ENCODE results near the gene KAZN.

The KAZN gene

GRCh38 chr1:15102646-15103045 lies 504.2 kb downstream of the KAZN start:
- no peak for DNase-seq

GRCh38 chr1:15103211-15103610 lies 504.7 kb downstream of the KAZN start:
- DNase-seq = no peak

GRCh38 chr1:15103906-15104305 lies 505.4 kb downstream of the KAZN start:
- no peak for DNase-seq

GRCh38 chr1:15104768-15105167 lies 506.3 kb downstream of the KAZN start:
- no peak for DNase-seq

GRCh38 chr1:15106608-15107007 lies 508.1 kb downstream of the KAZN start:
- DNase-seq = no peak

DNA sequence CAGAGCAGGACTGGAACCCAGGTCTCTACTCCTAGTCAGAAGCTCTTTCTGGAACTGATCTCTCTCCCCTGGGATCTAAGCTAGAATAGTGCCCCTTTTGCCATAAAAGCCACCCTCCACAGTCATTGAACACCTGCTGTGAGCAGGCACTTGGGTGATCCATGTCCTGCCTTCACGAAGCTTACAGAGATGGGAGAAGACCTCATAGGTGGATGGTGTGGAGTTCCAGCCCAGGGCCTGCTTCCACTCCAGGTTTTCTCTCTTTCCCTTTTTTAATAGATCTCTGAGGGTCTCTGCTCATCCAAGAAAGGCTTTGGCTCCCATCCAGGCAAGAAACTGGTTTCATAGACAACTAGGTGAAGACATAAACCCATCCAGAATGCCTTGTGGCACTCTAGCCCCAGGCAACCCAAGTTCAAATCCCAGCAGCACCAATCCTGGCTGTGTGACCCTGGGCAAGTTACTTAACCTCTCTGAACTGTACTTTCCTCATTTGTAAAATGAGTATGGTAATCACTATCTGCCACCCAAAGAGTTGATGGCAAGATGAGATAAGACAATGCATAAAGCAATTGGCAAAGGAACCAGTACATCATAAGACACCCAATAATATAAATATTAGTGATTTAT lies 508.7 kb downstream of the KAZN start:
- DNase-seq = no peak

- no peak for DNase-seq
Measured at GRCh38 chr1:15107911-15108310, 509.4 kb downstream of the KAZN start.

DNA sequence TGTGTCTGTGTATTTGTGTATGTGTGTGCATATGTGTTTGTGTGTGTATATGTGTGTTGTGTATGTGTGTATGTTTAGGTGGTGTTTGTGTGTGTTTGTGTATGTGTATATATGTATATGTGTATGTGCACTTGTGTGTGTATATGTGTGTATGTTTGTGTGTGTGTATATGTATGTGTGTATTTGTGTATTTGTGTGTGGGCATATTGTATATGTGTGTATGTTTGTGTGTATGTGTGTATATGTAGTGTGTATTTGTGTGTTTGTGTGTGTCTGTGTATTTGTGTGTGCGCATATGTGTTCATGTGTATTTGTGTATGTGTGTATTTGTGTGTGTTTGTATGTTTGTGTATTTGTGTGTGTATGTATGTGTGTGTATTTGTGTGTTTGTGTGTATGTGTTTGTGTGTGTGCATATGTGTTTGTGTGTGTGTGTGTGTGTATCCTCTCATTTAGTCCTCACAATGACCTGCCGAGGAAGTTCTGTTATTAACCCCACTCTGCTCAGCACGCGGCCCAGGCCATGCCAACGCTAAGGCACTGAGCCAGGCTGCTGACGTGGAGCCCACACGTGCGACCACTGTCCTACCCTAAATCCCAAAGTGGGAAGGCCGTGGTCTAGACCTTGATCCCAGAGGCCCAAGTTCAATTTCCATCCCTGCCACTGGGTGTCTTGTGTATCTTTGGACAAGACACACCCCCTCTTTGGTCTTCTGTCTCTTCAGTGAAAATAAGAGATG lies 511.8 kb downstream of the KAZN start:
- no peak for DNase-seq

DNA sequence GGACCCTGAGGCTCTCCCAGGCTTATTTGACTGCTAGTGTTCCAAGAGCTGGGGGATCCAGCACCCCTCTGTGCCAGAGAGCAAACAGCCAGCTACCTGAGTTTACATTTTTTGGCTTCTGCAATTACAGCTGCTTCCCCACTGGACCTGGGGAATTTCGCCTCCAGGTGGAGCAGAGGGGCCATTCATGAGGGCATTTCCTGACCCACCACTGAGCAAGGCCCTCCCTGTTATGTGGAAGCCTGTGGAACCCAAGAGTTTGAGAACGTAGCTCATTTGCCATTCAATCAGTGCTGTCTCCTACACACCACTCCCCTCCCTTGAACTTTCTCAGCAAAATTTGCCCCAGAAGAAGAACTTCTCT lies 512.4 kb downstream of the KAZN start:
- no peak for DNase-seq

DNA sequence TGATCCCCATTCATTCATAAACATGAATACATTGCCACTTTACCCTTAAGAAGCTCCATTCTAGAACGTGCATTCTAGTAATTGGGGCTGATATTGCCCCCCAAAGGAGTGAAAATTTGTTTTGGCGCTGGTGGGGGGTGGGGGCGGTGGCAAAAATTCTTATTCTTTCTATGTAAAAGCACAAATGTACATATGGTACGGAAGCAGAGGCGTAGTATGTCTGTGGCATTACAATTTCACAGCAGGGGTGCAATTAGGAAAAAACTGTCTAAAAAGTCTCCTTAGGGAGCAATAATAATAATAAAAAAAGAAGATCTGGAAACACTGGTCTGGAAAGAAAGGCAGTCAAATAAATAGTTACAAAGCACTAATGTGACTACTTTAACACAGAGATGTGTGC lies 514.7 kb downstream of the KAZN start:
- DNase-seq = no peak

DNA sequence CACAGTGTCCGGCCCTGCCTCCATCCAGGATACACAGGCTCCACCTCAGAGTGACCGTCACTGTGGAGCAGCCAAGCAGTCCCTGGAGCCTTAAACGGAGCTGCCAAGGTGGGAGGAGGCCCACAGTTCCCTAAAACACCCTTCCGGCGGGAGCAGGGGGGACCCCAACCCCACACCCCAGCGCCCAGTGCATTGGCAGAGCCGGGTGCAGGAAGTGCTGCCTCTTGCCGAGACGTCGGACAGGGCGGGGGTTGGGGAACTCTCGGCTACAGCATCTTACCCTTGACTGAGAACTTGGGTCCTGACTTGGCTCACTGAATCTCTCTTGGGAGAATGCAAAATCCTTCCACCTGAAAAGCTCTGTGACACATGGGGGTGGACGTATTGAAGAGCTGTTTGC lies 516.4 kb downstream of the KAZN start:
- DNase-seq = no peak

DNA sequence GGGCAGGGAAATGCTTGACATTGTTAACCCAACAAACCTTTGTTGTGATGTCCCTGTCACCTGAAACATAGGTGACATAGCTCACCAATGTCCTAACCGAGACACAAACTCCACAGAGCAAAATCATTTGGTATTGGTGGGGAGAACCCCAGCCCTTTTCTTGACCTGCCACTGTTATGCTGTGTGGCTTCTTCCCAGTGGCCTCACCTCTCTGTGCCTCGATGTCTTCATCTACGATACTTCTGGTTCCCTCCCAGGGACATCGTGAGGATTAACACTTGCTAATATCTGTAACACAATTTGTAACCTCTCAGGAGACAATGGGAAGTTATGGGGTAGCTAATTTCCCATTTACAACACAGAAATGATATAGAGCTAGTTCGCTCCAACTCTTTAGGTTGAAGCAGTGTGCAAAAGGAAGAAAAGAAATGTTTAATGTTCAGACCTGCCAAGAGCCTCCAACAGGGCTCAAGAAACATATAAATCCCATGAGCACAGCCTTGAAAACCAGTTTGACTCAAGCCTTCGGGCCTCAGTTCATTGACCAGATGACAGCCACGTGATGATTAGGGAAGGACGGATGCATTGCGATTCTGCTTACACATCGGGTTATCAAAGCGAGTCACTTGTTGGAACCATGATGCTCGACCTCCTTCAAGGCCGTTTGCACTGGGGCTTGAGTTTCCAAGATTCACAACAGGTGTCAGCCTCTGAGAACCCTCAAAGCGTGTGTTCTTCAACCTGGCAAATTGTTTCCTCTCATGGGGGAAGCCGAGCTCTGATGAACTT lies 517.3 kb downstream of the KAZN start:
- no peak for DNase-seq

GRCh38 chr1:15116966-15117365 lies 518.5 kb downstream of the KAZN start:
- DNase-seq = no peak

DNA sequence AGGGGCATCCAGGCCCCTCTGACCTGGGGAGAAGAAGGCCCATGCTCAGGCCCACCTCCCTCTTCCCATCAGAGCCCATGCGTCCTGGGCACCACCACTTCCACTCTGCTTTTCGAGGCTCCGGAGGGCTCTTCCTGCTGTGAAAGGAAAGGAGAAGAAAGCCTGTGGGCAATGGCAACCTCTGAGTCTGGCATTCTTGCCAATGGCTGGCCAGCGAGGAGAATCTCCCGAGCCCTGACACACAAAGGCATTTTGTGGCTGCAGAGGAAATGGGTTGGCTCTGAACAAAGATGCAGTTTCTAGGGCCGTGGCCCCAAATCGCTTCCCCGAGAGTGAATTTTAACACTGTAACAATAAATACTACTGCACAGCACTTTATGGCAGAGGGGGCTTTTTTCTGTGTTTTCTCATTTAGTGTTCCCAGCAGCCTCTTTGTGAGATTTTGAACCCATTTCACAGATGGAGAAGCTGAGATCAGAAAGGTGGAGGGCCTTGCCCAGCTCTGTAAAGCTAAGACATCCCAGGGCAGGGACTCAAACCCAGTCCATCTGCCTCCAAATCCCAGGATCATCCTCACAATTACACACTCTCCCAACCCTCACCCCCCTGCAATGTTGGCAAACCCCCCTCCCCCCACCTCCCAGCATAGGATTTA lies 519.3 kb downstream of the KAZN start:
- no peak for DNase-seq

DNA sequence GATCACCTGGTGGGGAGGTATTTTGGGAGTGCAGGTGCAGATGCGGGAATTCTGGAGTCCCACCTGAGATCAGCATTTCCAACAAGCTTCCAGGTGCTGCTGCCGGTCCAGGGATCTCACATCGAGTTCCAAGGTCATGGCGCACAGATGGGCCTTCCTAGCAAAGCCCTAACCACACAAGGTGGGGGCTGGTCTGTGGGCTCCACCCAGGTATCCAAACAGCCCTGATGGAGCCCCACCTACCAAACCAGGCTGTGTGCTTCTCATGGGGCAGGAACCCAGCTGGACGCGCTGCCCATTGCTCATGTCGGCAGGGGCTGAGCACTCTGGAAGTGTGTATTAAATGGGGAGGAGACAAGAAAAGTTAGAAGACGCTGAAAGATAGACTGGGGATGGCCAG lies 520.1 kb downstream of the KAZN start:
- no peak for DNase-seq

GRCh38 chr1:15120251-15120945 lies 521.9 kb downstream of the KAZN start:
- no peak for DNase-seq

- no peak for DNase-seq
Measured at GRCh38 chr1:15122331-15122730, 523.8 kb downstream of the KAZN start.

DNA sequence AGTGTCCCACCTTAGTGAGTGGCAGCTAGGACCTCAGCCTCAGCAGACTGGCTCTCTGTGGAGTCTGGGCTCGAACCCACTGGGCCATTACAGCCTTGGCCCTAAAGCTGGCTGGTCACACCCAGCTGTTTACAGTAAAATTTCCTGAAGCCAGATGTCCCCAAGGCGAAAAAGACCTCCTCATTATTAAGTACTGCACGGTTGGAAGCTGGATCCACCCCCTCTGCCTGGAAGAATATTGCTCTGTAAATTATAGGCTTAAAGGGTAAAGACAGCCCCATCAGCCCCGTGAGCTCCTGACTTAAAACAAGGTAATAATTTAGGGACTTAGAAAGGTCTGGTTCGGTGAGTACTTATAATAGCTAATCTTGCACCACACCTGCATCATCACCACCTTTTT lies 524.8 kb downstream of the KAZN start:
- no peak for DNase-seq

GRCh38 chr1:15123925-15124324 lies 525.4 kb downstream of the KAZN start:
- DNase-seq = no peak

DNA sequence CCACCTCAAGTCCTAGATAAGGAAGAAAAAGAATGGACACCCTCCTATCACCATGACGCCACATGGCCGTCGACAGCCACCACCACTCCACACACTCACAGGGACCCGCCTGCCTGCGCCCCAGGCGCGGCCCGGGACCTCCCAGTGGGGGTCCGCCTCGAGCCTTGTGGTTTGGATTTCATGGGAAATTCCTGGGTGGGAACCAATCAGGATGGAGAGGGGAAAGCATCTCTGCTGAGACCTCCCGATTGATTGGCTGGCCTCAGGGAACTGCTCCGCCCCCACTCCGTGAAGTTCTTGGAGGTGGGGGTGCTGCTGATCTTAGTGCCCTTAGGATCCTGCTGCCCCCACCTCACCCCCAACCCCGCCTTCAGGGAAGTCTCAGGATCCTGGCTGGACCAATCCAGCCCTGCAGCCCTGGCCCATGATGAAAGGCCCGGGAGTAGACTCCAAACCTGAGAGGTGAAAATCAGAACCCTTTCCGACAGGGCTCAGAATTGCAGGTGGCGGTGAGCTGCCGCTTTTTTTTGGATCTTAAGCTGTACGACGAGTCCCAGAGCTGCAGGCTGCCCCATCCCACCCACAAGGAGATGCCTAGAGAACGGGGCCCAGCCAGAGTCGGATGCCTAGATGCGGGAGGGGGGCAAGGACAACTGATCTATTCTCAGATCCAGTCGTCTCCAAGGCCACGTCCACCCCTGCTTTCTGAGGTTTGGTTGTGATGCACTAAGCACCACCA lies 526.0 kb downstream of the KAZN start:
- no peak for DNase-seq

DNA sequence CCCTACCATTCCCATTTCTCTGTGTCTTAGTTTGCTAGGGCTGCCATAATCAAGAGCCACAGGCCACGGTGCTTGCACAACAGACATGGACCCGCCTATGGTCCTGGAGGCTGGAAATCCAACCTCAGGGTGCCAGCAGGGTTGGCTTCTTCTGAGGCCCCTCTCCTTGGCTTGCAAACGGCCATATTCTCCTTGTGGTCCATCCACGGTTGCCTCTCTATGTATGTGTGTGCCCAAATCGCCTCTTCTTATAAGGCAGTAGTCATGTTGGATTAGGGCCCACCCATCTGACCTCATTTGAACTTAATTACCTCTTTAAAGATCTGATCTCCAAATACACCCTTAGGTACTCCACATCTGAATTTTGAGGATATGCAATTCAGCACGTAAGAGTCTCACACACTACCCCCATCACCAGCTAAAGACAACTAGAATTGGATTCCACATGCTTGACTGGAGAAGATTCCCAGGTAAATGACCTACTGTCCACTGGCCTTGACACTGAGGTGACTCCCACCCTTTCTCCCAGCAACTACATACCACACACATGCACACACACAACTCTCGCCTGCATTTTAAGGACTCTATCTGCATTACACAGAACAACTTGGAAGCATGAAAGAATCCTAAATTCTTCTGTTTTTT lies 526.7 kb downstream of the KAZN start:
- DNase-seq = no peak

GRCh38 chr1:15128077-15128476 lies 529.6 kb downstream of the KAZN start:
- no peak for DNase-seq

Measured in CD4-positive, alpha-beta T cell treated with Interleukin-10 for 1 hour (primary cell).